Loucy (cell line): ENCODE results near the gene PNLIPRP2.

Experiments
- H2AFZ ChIP-seq: fragments of 200-600 bp; sonication (generic); 2 replicates; pipeline ENCODE4 v1.6.0; 2016; ENCODE audit warnings: antibody characterized with exemption, mild to moderate bottlenecking, low read length, moderate library complexity
- H3F3A ChIP-seq: fragments of 200-600 bp; 2 replicates; pipeline ENCODE4 v1.6.0; 2016; ENCODE audit warnings: antibody characterized with exemption, low read depth, mild to moderate bottlenecking
- H3K27me3 ChIP-seq: fragments of 200-600 bp; sonication (generic); 2 replicates; pipeline ENCODE4 v1.6.1; 2014; ENCODE audit warnings: low read length, mild to moderate bottlenecking; ENCODE audit not compliant: insufficient read depth, poor library complexity, severe bottlenecking
- H3K36me3 ChIP-seq: fragments of 200-600 bp; sonication (generic); 2 replicates; pipeline ENCODE4 v1.6.1; 2016; ENCODE audit warnings: low read length; ENCODE audit not compliant: insufficient read depth
- H3K4me1 ChIP-seq: fragments of 200-600 bp; sonication (generic); 2 replicates; pipeline ENCODE4 v1.5.1; 2014; ENCODE audit warnings: low read length, mild to moderate bottlenecking; ENCODE audit not compliant: insufficient read depth, poor library complexity, severe bottlenecking
- H3K4me2 ChIP-seq: fragments of 200-600 bp; sonication (generic); 2 replicates; pipeline ENCODE4 v1.6.0; 2014; ENCODE audit warnings: antibody characterized with exemption, low read length, low read depth, mild to moderate bottlenecking; ENCODE audit not compliant: poor library complexity, severe bottlenecking
- H3K4me3 ChIP-seq: fragments of 200-600 bp; sonication (generic); 2 replicates; pipeline ENCODE4 v1.5.1; 2014; ENCODE audit warnings: low read length, mild to moderate bottlenecking, mixed read lengths; ENCODE audit not compliant: poor library complexity, severe bottlenecking
- H3K79me2 ChIP-seq: fragments of 200-600 bp; sonication (generic); 2 replicates; pipeline ENCODE4 v1.6.1; 2014; ENCODE audit warnings: low read length; ENCODE audit not compliant: insufficient read depth
- H3K9ac ChIP-seq: fragments of 200-600 bp; sonication (generic); 2 replicates; pipeline ENCODE4 v1.6.0; 2014; ENCODE audit warnings: mild to moderate bottlenecking, low read depth, low read length, moderate library complexity; ENCODE audit not compliant: poor library complexity, severe bottlenecking
- H3K9me2 ChIP-seq: fragments of 200-600 bp; sonication (generic); replicated peaks from 2 replicates; pipeline ENCODE4 v1.6.1; 2016; ENCODE audit warnings: low read depth, low read length, mixed read lengths
- H3K9me3 ChIP-seq: fragments of 200-600 bp; sonication (generic); 2 replicates; pipeline ENCODE4 v1.6.1; 2014; ENCODE audit warnings: mild to moderate bottlenecking, antibody characterized with exemption, low read length, low read depth; ENCODE audit not compliant: insufficient read depth
- H4K20me1 ChIP-seq: fragments of 200-600 bp; sonication (generic); 2 replicates; pipeline ENCODE4 v1.6.0; 2014; ENCODE audit warnings: antibody characterized with exemption, low read length, mild to moderate bottlenecking; ENCODE audit not compliant: insufficient read depth, poor library complexity, severe bottlenecking
- CTCF ChIP-seq: fragments of 200-600 bp; sonication (generic); conservative IDR thresholded peaks from 2 replicates; pipeline ENCODE4 v1.5.1; 2014; ENCODE audit warnings: mild to moderate bottlenecking, antibody characterized with exemption, low read length
- EZH2phosphoT487 ChIP-seq: fragments of 200-600 bp; IDR thresholded peaks from 2 replicates; pipeline ENCODE4 v1.6.1; 2018; ENCODE audit warnings: antibody characterized with exemption, mild to moderate bottlenecking, moderate library complexity, borderline replicate concordance

Gene PNLIPRP2

GRCh38 chr10:116679351-116679750 lies 58.6 kb downstream of the PNLIPRP2 start:
- Histone ChIP-seq H3K9ac (no peak overlapping the region), H3K27me3 (no peaks in the 10 kb centered on the region), H3K4me2 (no peak overlapping the region), H4K20me1 (no peaks in the 10 kb centered on the region), H3K9me3 (no peaks in the 10 kb centered on the region), H2AFZ (no peak overlapping the region), H3F3A (no peaks in the 10 kb centered on the region), H3K79me2 (no peaks in the 10 kb centered on the region), H3K36me3 (no peaks in the 10 kb centered on the region), H3K4me1 (no peaks in the 10 kb centered on the region), H3K9me2 (no peaks in the 10 kb centered on the region), H3K4me3 (no peak overlapping the region)
- TF ChIP-seq EZH2phosphoT487: no peak
- no peak for TF ChIP-seq CTCF

- Histone ChIP-seq H3K36me3 (no peaks in the 10 kb centered on the region), H3F3A (no peaks in the 10 kb centered on the region), H4K20me1 (no peaks in the 10 kb centered on the region), H3K4me2 (no peak overlapping the region), H3K9ac (no peak overlapping the region), H3K27me3 (no peaks in the 10 kb centered on the region), H3K4me3 (no peak overlapping the region), H2AFZ (no peak overlapping the region), H3K79me2 (no peaks in the 10 kb centered on the region), H3K9me3 (no peaks in the 10 kb centered on the region), H3K4me1 (no peaks in the 10 kb centered on the region), H3K9me2 (no peaks in the 10 kb centered on the region)
- TF ChIP-seq CTCF: no peak
- no peak for TF ChIP-seq EZH2phosphoT487
These were observed 62.4 kb downstream of the PNLIPRP2 start for GRCh38 chr10:116683166-116683565.

- Histone ChIP-seq H3K4me3 (no peak overlapping the region), H3K36me3 (no peaks in the 10 kb centered on the region), H2AFZ (no peak overlapping the region), H3K9me2 (no peaks in the 10 kb centered on the region), H3K27me3 (no peaks in the 10 kb centered on the region), H3K9ac (no peak overlapping the region), H3K79me2 (no peaks in the 10 kb centered on the region), H3F3A (no peaks in the 10 kb centered on the region), H3K4me1 (no peaks in the 10 kb centered on the region), H3K9me3 (no peaks in the 10 kb centered on the region), H3K4me2 (no peak overlapping the region), H4K20me1 (no peaks in the 10 kb centered on the region)
- TF ChIP-seq CTCF: no peak
These were observed 63.1 kb downstream of the PNLIPRP2 start for GRCh38 chr10:116683821-116684220.
